ENCODE measurements around the gene JPH2.

- TF ChIP-seq CTCF (conservative IDR thresholded peaks at IDR 0.05) (no peak), ZFX (IDR thresholded peaks at IDR 0.05) (no peak)
Measured at GRCh38 chr20:44087857-44088120, 99.2 kb downstream of the JPH2 start.

All from C4-2B (cell line).